HG03280 (cell line): ENCODE measurements around the gene FAM114A2.

ENCODE experiments used
- ATAC-seq: cut with Tn5 transposase; IDR thresholded peaks from one replicate; pipeline ENCODE4 v1.9.1; 2021; ENCODE audit warnings: mild to moderate bottlenecking, moderate library complexity; ENCODE audit not compliant: unreplicated experiment

Gene FAM114A2

GRCh38 chr5:153987301-153987700 is 51.4 kb downstream of the FAM114A2 start:
- ATAC-seq: no peak

- ATAC-seq: no peak
Measured at GRCh38 chr5:153985498-153985897, 53.2 kb downstream of the FAM114A2 start.

GRCh38 chr5:153983885-153984284 is 54.8 kb downstream of the FAM114A2 start:
- no peak for ATAC-seq

GRCh38 chr5:153981905-153982605 is 56.7 kb downstream of the FAM114A2 start:
- ATAC-seq: no peak

GRCh38 chr5:153979028-153979783 is 59.5 kb downstream of the FAM114A2 start:
- ATAC-seq: no peak

GRCh38 chr5:153974813-153975163 is 63.9 kb downstream of the FAM114A2 start:
- peak; percentile 16 for ATAC-seq

GRCh38 chr5:153974131-153974812 is 64.4 kb downstream of the FAM114A2 start:
- ATAC-seq: peak; percentile 50

GRCh38 chr5:153972240-153972639 is 66.5 kb downstream of the FAM114A2 start:
- no peak for ATAC-seq

- no peak for ATAC-seq
Measured at GRCh38 chr5:153970496-153970895, 68.2 kb downstream of the FAM114A2 start.

- ATAC-seq: no peak
Measured at GRCh38 chr5:153969563-153969895, 69.2 kb downstream of the FAM114A2 start.

GRCh38 chr5:153968761-153969562 is 69.7 kb downstream of the FAM114A2 start:
- ATAC-seq: no peak

GRCh38 chr5:153964880-153965645 is 73.6 kb downstream of the FAM114A2 start:
- ATAC-seq: peak; percentile 67

- no peak for ATAC-seq
Measured at GRCh38 chr5:153964191-153964879, 74.4 kb downstream of the FAM114A2 start.

- no peak for ATAC-seq
Measured at GRCh38 chr5:153960269-153961215, 78.2 kb downstream of the FAM114A2 start.

GRCh38 chr5:153959134-153959957 is 79.4 kb downstream of the FAM114A2 start:
- ATAC-seq: no peak

- no peak for ATAC-seq
Measured at GRCh38 chr5:153957205-153957604, 81.5 kb downstream of the FAM114A2 start.

GRCh38 chr5:153953411-153953810 is 85.3 kb downstream of the FAM114A2 start:
- ATAC-seq: no peak

- no peak for ATAC-seq
Measured at GRCh38 chr5:153952893-153953292, 85.8 kb downstream of the FAM114A2 start.
